ENCODE measurements around the gene SCGB2A2. TPM values are rescaled to one million over a fixed set of nuclear protein-coding genes. Genes with fewer than 3 reads are reported as not detected.

The SCGB2A2 gene
- total RNA-seq, 4 donors from 2014 or later: 40.0 TPM; not detected in 3

DNA sequence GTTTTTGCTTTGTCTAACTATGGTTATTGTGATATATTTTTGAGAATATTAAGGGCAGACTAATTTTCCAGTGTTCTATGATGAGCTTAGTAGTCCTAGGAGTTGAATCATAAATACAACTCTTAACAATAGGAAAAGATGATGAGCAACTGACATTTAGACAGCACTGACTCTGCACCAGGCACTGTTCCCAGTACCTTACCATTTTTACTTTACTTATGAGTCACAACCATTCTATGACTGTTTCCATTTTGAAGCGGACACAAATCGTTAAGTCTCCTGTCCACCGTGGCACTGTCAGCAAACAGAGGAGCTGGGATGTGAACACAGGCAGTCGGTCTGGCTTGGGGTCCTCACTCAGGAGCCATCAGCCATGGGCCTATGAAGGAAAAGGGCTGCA lies 3.4 kb upstream of the SCGB2A2 start:
- Histone ChIP-seq H3K9me3 (no peaks in the 10 kb centered on the region), H3K27me3 (peaks cover 48% of the 10 kb centered on the region), H3K36me3 (no peaks in the 10 kb centered on the region), H3K4me1 (no peaks in the 10 kb centered on the region), H3K27ac (no peak overlapping the region), H3K4me3 (no peak overlapping the region)
- ATAC-seq: no peak
- WGBS, 2 donors (ENCODE audit: low coverage in 1 of 2): 61 to 70% methylated on average over 3 to 4 of the region's 4 CpGs
- TF ChIP-seq POLR2AphosphoS5 (IDR thresholded peaks at IDR 0.05) (no peak), EP300 (IDR thresholded peaks at IDR 0.05) (no peak), POLR2A (IDR thresholded peaks at IDR 0.05) (no peak)
- TF ChIP-seq, protein P1, sequence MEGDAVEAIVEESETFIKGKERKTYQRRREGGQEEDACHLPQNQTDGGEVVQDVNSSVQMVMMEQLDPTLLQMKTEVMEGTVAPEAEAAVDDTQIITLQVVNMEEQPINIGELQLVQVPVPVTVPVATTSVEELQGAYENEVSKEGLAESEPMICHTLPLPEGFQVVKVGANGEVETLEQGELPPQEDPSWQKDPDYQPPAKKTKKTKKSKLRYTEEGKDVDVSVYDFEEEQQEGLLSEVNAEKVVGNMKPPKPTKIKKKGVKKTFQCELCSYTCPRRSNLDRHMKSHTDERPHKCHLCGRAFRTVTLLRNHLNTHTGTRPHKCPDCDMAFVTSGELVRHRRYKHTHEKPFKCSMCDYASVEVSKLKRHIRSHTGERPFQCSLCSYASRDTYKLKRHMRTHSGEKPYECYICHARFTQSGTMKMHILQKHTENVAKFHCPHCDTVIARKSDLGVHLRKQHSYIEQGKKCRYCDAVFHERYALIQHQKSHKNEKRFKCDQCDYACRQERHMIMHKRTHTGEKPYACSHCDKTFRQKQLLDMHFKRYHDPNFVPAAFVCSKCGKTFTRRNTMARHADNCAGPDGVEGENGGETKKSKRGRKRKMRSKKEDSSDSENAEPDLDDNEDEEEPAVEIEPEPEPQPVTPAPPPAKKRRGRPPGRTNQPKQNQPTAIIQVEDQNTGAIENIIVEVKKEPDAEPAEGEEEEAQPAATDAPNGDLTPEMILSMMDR (IDR thresholded peaks at IDR 0.05): no peak

DNA sequence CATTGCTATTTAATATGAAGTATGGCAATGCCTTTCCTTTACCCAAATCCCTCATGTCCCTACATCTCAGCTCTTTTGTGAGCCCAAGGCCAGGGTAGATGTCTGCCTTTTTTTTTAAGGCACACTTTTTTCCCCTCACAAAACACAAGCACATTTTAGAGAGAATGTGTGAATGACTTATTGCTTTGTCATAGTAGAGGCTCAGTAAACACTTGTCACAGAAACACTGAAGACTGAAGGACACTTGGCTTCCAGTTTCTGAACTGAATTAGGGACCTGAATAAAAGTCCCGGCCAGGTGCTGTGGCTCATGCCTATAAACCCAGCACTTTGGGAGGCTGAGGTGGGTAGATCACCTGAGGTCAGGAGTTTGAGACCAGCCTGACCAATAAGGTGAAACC lies 2.9 kb upstream of the SCGB2A2 start:
- Histone ChIP-seq H3K36me3 (no peaks in the 10 kb centered on the region), H3K27ac (no peak overlapping the region), H3K9me3 (no peaks in the 10 kb centered on the region), H3K4me1 (no peaks in the 10 kb centered on the region), H3K27me3 (peaks cover 48% of the 10 kb centered on the region), H3K4me3 (no peak overlapping the region)
- 75% methylated on average over 1 of the region's 1 CpG; no CpG with 5 or more reads in 1 of the 2 donors for WGBS, 2 donors (ENCODE audit: low coverage in 1 of 2)
- ATAC-seq: no peak
- TF ChIP-seq, protein P1 (IDR thresholded peaks at IDR 0.05): no peak
- no peak for TF ChIP-seq EP300 (IDR thresholded peaks at IDR 0.05)
- no peak for TF ChIP-seq POLR2AphosphoS5 (IDR thresholded peaks at IDR 0.05)
- TF ChIP-seq POLR2A (IDR thresholded peaks at IDR 0.05): no peak

DNA sequence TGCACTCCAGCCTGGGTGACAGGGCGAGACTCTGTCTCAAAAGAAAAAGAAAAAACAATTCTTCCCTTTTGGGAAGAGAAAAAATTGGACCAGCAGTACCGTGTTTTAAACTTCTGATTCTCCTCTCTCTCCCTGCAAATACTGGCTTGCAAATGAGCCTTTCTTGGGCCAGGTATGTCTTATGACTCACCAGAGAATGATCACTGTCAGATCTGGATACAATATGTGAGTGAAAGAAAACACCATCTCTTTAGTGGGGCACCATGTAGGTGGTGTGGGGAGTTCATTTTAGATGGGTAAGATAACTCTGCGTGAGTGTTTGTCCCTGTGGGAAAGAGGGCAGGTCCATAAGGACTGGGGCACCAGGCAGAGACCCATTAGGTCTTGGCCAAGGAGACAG lies 2.4 kb upstream of the SCGB2A2 start:
- ATAC-seq: no peak
- Histone ChIP-seq H3K4me3 (no peak overlapping the region), H3K4me1 (no peaks in the 10 kb centered on the region), H3K27ac (no peak overlapping the region), H3K9me3 (no peaks in the 10 kb centered on the region), H3K27me3 (peaks cover 48% of the 10 kb centered on the region), H3K36me3 (no peaks in the 10 kb centered on the region)
- no peak for TF ChIP-seq POLR2AphosphoS5 (IDR thresholded peaks at IDR 0.05)
- no peak for TF ChIP-seq EP300 (IDR thresholded peaks at IDR 0.05)
- TF ChIP-seq, protein P1 (IDR thresholded peaks at IDR 0.05): no peak
- TF ChIP-seq POLR2A (IDR thresholded peaks at IDR 0.05): no peak
- WGBS, 2 donors (ENCODE audit: low coverage in 1 of 2): 51 to 100% methylated on average over 1 to 3 of the region's 3 CpGs

DNA sequence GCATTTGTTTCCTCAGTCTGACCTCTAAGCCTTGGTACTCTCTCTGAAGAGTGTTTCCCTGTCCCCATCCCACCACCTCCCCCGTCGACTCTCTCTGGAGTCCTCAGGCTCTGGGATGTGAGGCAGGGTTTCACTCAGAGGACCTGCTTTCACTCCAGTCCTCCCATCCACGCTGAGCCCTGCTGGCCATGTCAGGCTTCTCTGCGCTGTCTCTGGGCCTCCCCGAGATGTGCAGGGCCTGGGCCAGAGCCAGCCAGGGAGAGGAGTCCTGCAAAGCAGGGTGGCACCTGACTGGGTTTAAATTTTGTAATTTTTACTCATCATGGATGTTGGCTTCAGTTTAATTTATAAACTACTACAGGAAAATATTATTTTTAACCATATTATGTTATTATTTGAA lies 3.3 kb downstream of the SCGB2A2 start:
- 37 to 73% methylated on average over 3 to 5 of the region's 5 CpGs for WGBS, 2 donors (ENCODE audit: low coverage in 1 of 2)
- TF ChIP-seq POLR2A (IDR thresholded peaks at IDR 0.05) (no peak), EP300 (IDR thresholded peaks at IDR 0.05) (no peak), POLR2AphosphoS5 (IDR thresholded peaks at IDR 0.05) (no peak)
- TF ChIP-seq, protein P1 (IDR thresholded peaks at IDR 0.05): no peak
- no peak for ATAC-seq
- Histone ChIP-seq H3K4me3 (no peak overlapping the region), H3K27ac (no peak overlapping the region), H3K27me3 (peaks cover 29% of the 10 kb centered on the region), H3K36me3 (no peaks in the 10 kb centered on the region), H3K4me1 (no peaks in the 10 kb centered on the region), H3K9me3 (no peaks in the 10 kb centered on the region)

DNA sequence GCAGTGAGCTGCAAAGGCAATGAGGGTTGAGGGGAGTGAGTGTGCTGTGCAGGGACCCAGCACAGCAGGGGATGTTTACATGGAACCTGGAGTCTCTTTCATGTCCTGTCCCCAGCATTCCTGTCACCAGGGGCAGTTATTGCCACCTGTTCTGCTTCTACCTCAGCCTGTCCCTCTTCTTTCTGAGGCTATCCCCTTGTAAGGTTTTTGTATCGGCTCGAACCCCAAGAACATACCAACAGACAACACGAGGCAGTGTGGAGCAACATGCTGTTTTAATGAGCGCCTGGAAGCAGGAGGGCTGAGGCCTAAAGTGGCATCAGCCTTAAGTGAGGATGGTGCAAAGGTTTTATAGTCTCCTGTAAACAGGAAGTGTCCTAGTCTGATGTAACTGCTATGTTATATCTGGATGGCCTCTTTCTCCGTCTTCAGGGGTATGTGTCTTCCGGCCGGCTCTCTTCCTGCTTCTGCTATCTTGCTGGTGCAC lies 3.9 kb downstream of the SCGB2A2 start:
- no peak overlapping the region for H3K27ac ChIP-seq
- WGBS, 2 donors (ENCODE audit: low coverage in 1 of 2): 63 to 68% methylated on average over 3 to 5 of the region's 7 CpGs
- TF ChIP-seq POLR2AphosphoS5 (IDR thresholded peaks at IDR 0.05) (no peak), EP300 (IDR thresholded peaks at IDR 0.05) (no peak), POLR2A (IDR thresholded peaks at IDR 0.05) (no peak)
- TF ChIP-seq, protein P1 (IDR thresholded peaks at IDR 0.05): no peak
- H3K36me3 ChIP-seq: no peaks in the 10 kb centered on the region
- no peaks in the 10 kb centered on the region for H3K9me3 ChIP-seq
- peaks cover 28% of the 10 kb centered on the region for H3K27me3 ChIP-seq
- no peaks in the 10 kb centered on the region for H3K4me1 ChIP-seq
- H3K4me3 ChIP-seq: no peak overlapping the region
- ATAC-seq: no peak
